AG10803 (cell line): ENCODE data around the gene TEX101.
"Not testable (repeated sequence)": the region's sequence is repeated elsewhere in the genome, so short reads cannot be mapped to it uniquely, and the experiment has no call there.

Source experiments
- DNase-seq: peaks from one replicate; pipeline ENCODE4 v3.0.0; 2010; ENCODE audit warnings: low read depth
- H3K4me3 ChIP-seq: 2 replicates; pipeline ENCODE4 v1.5.1; 2011; ENCODE audit warnings: mild to moderate bottlenecking, low read length, control low read depth
- TF ChIP-seq, protein P1 (sequence below): conservative IDR thresholded peaks from 2 replicates; pipeline ENCODE4 v1.5.1; 2011; ENCODE audit warnings: mild to moderate bottlenecking, low read length, control low read depth, inconsistent platforms

TEX101 gene

DNA sequence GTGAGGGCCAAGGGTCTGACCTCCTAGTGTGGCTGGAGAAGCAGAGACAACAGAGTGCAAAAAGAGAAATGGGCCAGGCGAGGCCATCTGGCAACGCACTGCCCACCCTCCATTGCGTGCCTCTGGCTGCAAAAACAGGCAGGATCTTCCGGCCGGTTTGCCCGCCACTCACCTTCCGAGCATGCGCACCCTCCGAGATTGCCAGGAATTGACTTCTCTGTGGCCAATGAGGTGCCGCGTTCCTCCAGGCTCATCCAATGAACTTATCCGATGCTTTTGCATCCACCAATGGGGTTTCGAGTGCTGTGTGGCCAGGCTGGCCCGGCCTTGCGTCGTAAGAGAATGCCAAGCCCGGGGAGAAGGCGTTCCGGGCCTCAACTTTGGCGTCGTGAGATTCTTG is at the start of gene TEX101:
Gene TEX101, plus strand, starts transcription at position 337 of the 400 bp plus-strand sequence. CDS start 1,030 bp downstream, outside the sequence.
- DNase-seq, result no peak
- TF ChIP-seq, protein P1, sequence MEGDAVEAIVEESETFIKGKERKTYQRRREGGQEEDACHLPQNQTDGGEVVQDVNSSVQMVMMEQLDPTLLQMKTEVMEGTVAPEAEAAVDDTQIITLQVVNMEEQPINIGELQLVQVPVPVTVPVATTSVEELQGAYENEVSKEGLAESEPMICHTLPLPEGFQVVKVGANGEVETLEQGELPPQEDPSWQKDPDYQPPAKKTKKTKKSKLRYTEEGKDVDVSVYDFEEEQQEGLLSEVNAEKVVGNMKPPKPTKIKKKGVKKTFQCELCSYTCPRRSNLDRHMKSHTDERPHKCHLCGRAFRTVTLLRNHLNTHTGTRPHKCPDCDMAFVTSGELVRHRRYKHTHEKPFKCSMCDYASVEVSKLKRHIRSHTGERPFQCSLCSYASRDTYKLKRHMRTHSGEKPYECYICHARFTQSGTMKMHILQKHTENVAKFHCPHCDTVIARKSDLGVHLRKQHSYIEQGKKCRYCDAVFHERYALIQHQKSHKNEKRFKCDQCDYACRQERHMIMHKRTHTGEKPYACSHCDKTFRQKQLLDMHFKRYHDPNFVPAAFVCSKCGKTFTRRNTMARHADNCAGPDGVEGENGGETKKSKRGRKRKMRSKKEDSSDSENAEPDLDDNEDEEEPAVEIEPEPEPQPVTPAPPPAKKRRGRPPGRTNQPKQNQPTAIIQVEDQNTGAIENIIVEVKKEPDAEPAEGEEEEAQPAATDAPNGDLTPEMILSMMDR, result no peak
- H3K4me3 ChIP-seq, result no peak within 1 kb of the TSS

DNA sequence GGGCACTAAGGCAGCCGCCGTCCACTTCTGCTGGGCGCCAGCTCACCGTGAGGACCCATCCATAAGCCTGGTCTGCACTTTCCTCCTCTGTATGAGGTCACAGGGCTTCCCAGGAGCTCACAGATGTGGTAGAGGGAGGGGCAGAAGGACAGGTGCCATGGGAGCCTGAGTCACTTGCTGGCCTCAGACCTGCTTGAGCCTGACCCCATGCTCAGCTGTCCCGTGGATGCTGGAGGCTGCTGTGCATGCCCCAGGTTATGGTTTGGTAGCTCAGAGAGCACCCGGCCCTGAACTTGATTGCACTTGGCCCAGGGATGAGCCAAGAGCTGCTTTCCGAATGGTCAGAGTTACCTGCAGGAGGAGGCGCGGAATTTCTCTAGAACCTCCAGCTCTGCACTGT is 49.0 kb upstream of the TEX101 start:
- DNase-seq, H3K4me3 ChIP-seq: not testable (repeated sequence)

DNA sequence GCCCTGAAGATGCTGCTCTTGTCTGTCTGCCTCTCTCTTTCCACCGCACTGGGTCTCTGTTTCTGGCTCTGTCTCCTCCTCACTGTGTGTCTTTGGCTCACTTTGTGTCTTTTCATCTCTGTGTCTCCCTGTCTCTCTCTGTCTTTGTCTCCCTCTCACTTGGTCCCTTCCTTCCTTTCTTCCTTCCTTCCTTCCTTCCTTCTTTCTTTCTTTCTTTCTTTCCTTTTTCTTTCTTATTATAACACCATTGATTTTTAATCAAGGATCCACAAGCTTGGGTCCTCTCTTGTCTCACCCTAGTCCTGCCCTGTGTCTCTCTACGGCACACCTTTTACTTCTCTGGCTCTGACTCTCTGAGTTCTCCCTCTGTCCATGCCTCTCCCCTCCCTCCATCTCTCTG is 46.9 kb upstream of the TEX101 start:
- TF ChIP-seq, protein P1, result no peak
- no peak for DNase-seq
- H3K4me3 ChIP-seq, result no peak overlapping the region

GRCh38 chr19:43368897-43369296 is 45.8 kb upstream of the TEX101 start:
- not testable (repeated sequence) for DNase-seq, H3K4me3 ChIP-seq

- TF ChIP-seq, protein P1, result no peak
- no peak overlapping the region for H3K4me3 ChIP-seq
- no peak for DNase-seq
Measured at GRCh38 chr19:43371909-43372308, 42.8 kb upstream of the TEX101 start.

DNA sequence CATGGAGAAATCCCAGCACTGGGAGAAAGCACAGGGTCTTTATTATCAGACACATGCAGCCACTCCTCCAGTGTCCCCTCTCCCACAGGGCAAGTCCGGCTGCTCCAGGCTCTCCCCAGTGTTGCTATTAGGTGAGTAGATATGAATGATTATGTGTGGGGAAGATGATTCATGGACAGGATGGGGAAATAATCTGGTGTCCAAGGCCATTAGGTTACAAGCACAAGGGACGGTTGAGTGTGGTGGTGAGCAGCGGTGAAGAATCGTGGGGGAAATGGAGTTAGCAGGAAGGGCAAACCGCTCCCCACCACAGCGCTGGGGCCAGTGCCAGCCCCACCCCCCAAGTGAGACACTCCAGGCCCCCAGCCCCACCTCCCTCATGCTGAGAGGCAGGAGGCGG is 42.2 kb upstream of the TEX101 start:
- no peak for DNase-seq
- TF ChIP-seq, protein P1, result no peak
- no peak overlapping the region for H3K4me3 ChIP-seq

DNA sequence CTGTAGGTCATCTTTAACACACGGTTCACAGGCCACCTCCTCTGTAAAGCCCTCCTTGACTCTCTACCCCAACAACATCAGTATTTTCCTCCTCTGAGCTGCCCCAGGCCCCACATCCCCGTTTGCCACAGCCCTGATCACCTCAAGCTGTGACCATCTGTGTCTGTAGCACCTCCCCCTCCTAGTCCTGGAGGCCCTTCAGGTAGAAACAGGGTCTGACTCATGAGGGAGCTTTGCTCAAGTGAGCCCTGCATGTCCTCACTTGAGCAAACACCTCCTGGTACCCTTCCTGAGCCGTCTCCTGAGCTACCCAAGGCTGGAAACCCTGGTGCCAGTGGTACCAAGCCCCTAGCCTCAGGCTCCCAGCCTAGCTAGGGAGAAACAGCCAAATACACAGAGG is 37.1 kb upstream of the TEX101 start:
- H3K4me3 ChIP-seq, DNase-seq: not testable (repeated sequence)

- H3K4me3 ChIP-seq, result no peak overlapping the region
- TF ChIP-seq, protein P1, result no peak
- DNase-seq, result no peak
Measured at GRCh38 chr19:43380008-43380407, 34.7 kb upstream of the TEX101 start.

DNA sequence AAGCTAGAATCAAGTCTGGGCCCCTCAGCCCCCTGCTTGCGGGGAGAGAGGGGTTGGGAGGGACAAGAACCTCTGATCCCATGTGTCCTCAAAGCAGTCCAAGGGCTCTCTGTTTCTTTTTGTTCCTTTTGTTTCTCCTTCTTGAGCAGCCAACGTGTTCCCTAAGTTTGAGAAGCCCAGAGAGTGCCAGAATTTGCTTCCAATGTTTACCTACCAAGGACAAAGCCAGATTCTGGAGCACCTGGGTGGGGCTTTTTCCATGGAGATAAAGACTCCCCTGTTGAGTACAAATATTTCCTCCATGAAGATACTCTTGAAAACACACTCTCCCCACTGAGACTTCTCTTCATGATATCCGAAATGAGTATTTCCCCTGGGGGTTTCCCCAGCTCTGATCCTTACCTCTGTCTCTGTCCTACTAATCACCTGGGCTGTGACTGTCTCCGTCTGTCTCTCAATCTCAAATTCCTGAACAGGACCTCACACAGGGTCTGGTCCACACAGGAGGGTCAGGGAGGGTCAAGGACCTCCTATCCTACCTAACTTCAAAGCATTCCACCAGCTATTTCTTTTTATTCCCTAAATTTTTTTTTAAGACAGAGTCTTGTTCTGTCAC is 33.8 kb upstream of the TEX101 start:
- TF ChIP-seq, protein P1, result no peak
- H3K4me3 ChIP-seq, result no peak overlapping the region
- DNase-seq, result no peak

GRCh38 chr19:43382586-43383216 is 32.0 kb upstream of the TEX101 start:
- not testable (repeated sequence) for DNase-seq, H3K4me3 ChIP-seq

- H3K4me3 ChIP-seq, DNase-seq: not testable (repeated sequence)
Measured at GRCh38 chr19:43383254-43383653, 31.4 kb upstream of the TEX101 start.

- H3K4me3 ChIP-seq, DNase-seq: not testable (repeated sequence)
Measured at GRCh38 chr19:43383759-43384158, 30.9 kb upstream of the TEX101 start.
